Measurements from ENCODE around the gene THBS4.
A peak's percentile ranks its signal among the peaks of the same experiment; 100 is the strongest.

Gene THBS4

DNA sequence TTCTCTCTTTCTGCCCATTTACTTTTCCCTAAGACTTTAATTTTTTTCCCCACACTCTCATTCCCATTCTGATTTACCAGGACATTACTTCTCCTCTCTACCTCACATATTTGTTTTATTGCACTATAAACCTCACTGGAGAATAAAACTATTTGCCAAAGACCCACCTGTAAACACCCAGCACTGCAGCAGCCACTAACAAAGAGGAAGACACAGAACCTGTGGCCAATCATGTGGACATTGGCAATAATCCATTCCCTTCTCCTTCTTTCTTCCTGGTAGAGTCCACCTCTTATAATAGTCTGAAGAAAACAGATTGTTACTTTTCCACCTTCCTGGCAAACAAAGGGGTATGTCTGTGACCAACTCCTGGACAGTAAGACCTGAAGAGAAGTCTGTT lies 8.3 kb upstream of the THBS4 start:
- Histone ChIP-seq H3K27ac (ENCODE audit: low read length) (no peak overlapping the region), H3K9me3 (ENCODE audit: insufficient read depth, low read depth, low read length) (no peaks in the 10 kb centered on the region), H3K36me3 (ENCODE audit: insufficient read depth, low read depth, low read length) (no peaks in the 10 kb centered on the region), H3K27me3 (ENCODE audit: insufficient read depth, low read length) (no peaks in the 10 kb centered on the region), H3K4me1 (ENCODE audit: insufficient read depth, low read length) (no peaks in the 10 kb centered on the region; the same call in 1 of the 2 replicates), H3K4me3 (ENCODE audit: low read length) (no peak overlapping the region), H3K9ac (ENCODE audit: low read depth, low read length) (no peak overlapping the region)

DNA sequence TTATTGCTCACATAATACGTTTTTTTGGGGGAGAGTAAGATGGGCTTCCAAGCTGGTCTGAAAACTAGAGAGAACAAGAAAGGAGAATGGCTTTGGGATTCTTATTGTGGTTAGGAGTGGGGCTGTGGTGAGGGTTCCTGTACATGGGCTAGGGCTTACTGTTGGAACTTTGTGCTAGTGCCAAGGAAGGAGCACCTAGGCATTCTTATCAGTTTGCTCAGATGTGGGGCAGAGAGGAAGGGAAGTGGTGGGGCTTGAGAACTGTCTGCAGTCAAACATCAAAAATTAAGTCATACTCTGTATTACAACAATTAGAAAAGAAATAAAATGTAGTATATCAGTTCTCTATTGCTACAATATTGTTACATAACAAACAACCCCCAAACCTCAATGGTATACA lies 4.0 kb upstream of the THBS4 start:
- Histone ChIP-seq H3K9ac (ENCODE audit: low read depth, low read length) (no peak overlapping the region), H3K27ac (ENCODE audit: low read length) (no peak overlapping the region), H3K9me3 (ENCODE audit: insufficient read depth, low read depth, low read length) (no peaks in the 10 kb centered on the region), H3K27me3 (ENCODE audit: insufficient read depth, low read length) (peaks cover 38% of the 10 kb centered on the region), H3K4me1 (ENCODE audit: insufficient read depth, low read length) (no peaks in the 10 kb centered on the region), H3K36me3 (ENCODE audit: insufficient read depth, low read depth, low read length) (no peaks in the 10 kb centered on the region), H3K4me3 (ENCODE audit: low read length) (no peak overlapping the region)

DNA sequence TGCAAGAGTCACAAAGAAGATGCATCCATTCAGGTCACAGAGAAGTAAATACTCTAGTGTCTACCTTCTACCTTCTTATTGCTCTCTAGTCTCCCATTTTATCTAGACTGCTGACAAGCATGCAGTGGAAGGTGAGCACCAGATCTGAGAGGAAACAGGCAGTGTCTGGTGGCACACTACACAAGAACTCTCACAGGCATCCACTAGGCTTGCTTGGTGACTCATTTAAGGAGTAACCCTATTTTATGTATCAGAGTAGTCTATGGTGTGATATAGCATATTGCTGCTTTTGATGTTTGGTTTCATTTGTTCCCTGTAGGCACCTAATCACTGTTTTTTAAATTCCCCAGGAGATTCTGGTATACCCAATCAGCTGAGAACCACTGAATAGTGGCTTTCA lies 1.6 kb upstream of the THBS4 start:
- H3K36me3 ChIP-seq (ENCODE audit: insufficient read depth, low read depth, low read length): no peaks in the 10 kb centered on the region
- H3K9ac ChIP-seq (ENCODE audit: low read depth, low read length): no peak overlapping the region
- H3K4me1 ChIP-seq (ENCODE audit: insufficient read depth, low read length): no peaks in the 10 kb centered on the region
- peaks cover 52% of the 10 kb centered on the region for H3K27me3 ChIP-seq (ENCODE audit: insufficient read depth, low read length)
- H3K27ac ChIP-seq (ENCODE audit: low read length): no peak overlapping the region
- no peak overlapping the region for H3K4me3 ChIP-seq (ENCODE audit: low read length)
- H3K9me3 ChIP-seq (ENCODE audit: insufficient read depth, low read depth, low read length): no peaks in the 10 kb centered on the region

DNA sequence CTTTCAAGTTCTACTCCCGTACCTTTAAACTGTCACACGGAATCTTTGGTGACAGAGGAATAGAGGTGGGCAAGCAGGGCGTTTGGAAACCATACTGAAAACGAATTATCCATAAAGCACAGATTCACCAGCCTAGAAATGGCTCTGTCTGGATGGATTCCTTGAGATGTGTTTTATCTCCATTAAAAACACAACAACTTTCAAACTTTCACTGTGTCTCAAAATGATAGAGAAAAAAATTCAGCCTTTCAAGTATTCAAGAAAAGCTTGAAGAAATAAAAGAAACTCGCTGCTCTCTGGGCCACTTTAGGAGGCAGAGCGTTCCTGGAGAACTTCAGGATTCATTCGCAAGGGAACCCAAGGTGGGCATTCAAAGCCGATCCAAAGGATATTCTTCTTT lies 589 bp upstream of the THBS4 start:
- Histone ChIP-seq H3K27ac (ENCODE audit: low read length) (no peak overlapping the region), H3K36me3 (ENCODE audit: insufficient read depth, low read depth, low read length) (no peaks in the 10 kb centered on the region), H3K27me3 (ENCODE audit: insufficient read depth, low read length) (peaks cover 52% of the 10 kb centered on the region), H3K9me3 (ENCODE audit: insufficient read depth, low read depth, low read length) (no peaks in the 10 kb centered on the region), H3K4me3 (ENCODE audit: low read length) (peak overlapping the region; percentile 83), H3K9ac (ENCODE audit: low read depth, low read length) (peak overlapping the region; percentile 56), H3K4me1 (ENCODE audit: insufficient read depth, low read length) (no peaks in the 10 kb centered on the region)

DNA sequence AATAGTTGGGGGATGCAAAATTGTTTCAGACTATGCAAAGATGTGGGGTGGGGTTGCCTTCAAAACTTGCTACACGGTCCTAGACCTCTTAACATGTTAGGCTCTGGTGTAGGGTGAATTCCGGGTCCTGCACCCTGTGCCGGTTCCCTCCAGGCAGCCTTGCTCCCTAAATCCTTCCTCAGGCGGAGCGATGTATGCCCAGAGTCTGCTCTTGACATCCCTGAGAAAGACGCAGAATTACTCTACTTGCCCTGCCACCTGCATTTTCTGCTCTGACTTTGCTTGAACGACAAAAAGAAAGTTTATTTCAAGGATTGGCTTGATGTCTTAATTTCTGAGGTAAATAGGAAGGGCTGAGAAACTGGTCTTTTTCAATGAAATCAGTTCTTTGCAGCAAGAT lies 691 bp downstream of the THBS4 start:
- no peaks in the 10 kb centered on the region for H3K36me3 ChIP-seq (ENCODE audit: insufficient read depth, low read depth, low read length)
- H3K9ac ChIP-seq (ENCODE audit: low read depth, low read length): peak overlapping the region; percentile 4; the same call in 1 of the 2 replicates
- no peaks in the 10 kb centered on the region for H3K4me1 ChIP-seq (ENCODE audit: insufficient read depth, low read length)
- H3K27me3 ChIP-seq (ENCODE audit: insufficient read depth, low read length): peaks cover 52% of the 10 kb centered on the region
- H3K4me3 ChIP-seq (ENCODE audit: low read length): peak overlapping the region; percentile 83
- H3K27ac ChIP-seq (ENCODE audit: low read length): no peak overlapping the region
- no peaks in the 10 kb centered on the region for H3K9me3 ChIP-seq (ENCODE audit: insufficient read depth, low read depth, low read length)

DNA sequence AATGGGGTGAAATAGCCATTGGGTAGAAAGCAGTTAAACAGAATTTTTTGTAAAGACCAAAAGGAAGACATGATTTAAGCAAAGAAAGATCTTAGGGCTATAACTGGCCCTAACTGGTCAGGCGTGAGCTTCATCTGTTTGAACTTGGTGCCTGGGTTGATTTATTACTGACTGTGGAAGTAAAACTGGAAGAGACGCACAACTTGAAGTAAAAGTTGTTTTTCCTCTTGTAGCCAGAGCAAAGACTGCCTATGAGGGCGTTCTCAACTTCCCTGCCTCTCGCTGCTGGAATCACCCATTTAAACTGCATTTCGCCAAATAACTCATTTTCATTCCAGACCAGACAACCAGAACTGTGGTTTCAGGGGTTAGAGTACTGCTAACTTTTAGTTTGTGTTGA lies 1.5 kb downstream of the THBS4 start:
- H3K36me3 ChIP-seq (ENCODE audit: insufficient read depth, low read depth, low read length): no peaks in the 10 kb centered on the region
- no peaks in the 10 kb centered on the region for H3K9me3 ChIP-seq (ENCODE audit: insufficient read depth, low read depth, low read length)
- no peak overlapping the region for H3K9ac ChIP-seq (ENCODE audit: low read depth, low read length)
- no peak overlapping the region for H3K4me3 ChIP-seq (ENCODE audit: low read length)
- H3K27me3 ChIP-seq (ENCODE audit: insufficient read depth, low read length): peaks cover 52% of the 10 kb centered on the region
- H3K27ac ChIP-seq (ENCODE audit: low read length): no peak overlapping the region
- H3K4me1 ChIP-seq (ENCODE audit: insufficient read depth, low read length): no peaks in the 10 kb centered on the region

DNA sequence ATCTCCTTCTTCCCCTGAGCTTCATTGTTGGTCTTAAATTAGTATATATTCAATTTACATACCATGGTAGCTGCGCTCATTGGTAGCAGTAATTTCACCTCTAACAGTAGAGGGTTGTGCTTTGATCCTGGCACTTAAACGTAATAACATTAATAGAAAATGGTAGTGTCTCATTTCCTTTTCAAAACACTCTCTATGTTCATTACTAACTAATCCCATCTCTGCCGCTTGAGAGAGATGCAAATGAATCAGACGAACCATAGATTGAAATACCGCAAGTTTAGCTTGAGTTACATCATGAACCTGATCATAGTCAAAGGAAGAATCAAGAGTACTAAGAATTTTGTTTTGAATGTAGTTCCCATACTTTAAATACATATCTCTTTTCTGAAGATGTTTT lies 2.2 kb downstream of the THBS4 start:
- Histone ChIP-seq H3K4me1 (ENCODE audit: insufficient read depth, low read length) (no peaks in the 10 kb centered on the region), H3K9me3 (ENCODE audit: insufficient read depth, low read depth, low read length) (no peaks in the 10 kb centered on the region), H3K4me3 (ENCODE audit: low read length) (no peak overlapping the region), H3K27me3 (ENCODE audit: insufficient read depth, low read length) (peaks cover 49% of the 10 kb centered on the region), H3K27ac (ENCODE audit: low read length) (no peak overlapping the region), H3K9ac (ENCODE audit: low read depth, low read length) (no peak overlapping the region), H3K36me3 (ENCODE audit: insufficient read depth, low read depth, low read length) (no peaks in the 10 kb centered on the region)

DNA sequence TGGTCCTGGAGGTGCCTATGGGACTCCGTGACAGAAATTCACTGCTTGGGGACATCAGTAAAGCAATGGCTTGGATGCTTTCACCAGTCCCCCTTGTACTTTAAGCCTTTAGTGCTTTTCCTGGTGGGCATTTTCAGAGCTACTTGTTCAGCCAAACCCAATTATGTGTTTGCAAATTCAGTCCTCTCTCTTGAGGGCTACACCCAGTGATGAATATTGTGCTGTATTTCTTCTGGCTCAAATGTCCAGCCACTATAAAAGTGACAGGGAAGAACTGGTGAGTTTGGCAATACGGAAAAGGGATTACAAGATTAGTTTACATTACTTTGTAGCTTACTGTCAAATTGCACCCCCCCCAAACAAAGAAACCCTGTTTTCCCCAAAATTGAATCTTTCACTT lies 4.5 kb downstream of the THBS4 start:
- Histone ChIP-seq H3K27ac (ENCODE audit: low read length) (no peak overlapping the region), H3K9me3 (ENCODE audit: insufficient read depth, low read depth, low read length) (no peaks in the 10 kb centered on the region), H3K36me3 (ENCODE audit: insufficient read depth, low read depth, low read length) (no peaks in the 10 kb centered on the region), H3K9ac (ENCODE audit: low read depth, low read length) (no peak overlapping the region), H3K4me3 (ENCODE audit: low read length) (no peak overlapping the region), H3K27me3 (ENCODE audit: insufficient read depth, low read length) (peaks cover 26% of the 10 kb centered on the region), H3K4me1 (ENCODE audit: insufficient read depth, low read length) (no peaks in the 10 kb centered on the region)

DNA sequence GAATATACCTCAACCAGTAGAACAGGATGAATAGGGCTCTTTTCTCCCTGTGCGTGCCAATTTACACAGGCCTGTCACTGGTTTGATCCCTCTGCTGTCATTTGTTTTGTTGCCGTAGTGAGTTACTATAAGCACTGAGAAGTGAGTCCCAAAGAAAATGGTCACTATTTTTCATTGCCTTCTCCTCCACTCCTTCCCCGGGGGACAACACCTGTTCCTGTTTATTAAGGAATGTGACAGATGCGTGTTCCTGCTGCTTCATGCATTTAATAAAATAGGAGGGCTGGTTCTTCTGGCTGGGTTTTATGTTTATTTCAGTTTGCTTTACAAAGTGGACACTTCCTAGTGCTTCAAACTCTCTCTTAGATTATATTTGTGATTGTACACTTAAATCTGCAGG lies 6.4 kb downstream of the THBS4 start:
- H3K4me3 ChIP-seq (ENCODE audit: low read length): no peak overlapping the region
- H3K27ac ChIP-seq (ENCODE audit: low read length): no peak overlapping the region
- peaks cover 9% of the 10 kb centered on the region for H3K27me3 ChIP-seq (ENCODE audit: insufficient read depth, low read length)
- H3K4me1 ChIP-seq (ENCODE audit: insufficient read depth, low read length): no peaks in the 10 kb centered on the region
- H3K9ac ChIP-seq (ENCODE audit: low read depth, low read length): no peak overlapping the region
- H3K36me3 ChIP-seq (ENCODE audit: insufficient read depth, low read depth, low read length): no peaks in the 10 kb centered on the region
- H3K9me3 ChIP-seq (ENCODE audit: insufficient read depth, low read depth, low read length): no peaks in the 10 kb centered on the region

DNA sequence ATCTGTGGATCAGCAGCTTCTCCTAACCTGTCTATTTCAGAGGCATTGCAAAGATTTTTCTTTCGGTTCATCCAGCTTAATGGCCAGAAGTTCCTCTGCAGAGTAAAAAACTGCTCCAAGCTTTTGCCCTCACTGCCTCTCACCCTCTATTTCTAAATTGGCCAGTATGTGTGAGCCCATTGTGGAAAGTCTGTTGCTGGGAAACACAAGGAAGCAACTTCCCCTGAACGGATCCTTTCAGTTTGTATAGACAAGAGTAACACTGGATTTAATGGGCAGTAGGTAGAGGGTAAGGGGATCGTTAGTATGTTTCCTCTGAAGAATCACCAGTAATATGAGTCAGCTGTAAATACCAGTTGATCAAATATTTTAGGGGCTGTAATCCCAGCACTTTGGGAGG lies 7.2 kb downstream of the THBS4 start:
- Histone ChIP-seq H3K27me3 (ENCODE audit: insufficient read depth, low read length) (0 out of 2 replicates have a peak, but pooled peaks cover 1% of the 10 kb centered on the region), H3K27ac (ENCODE audit: low read length) (no peak overlapping the region), H3K4me3 (ENCODE audit: low read length) (no peak overlapping the region), H3K9ac (ENCODE audit: low read depth, low read length) (no peak overlapping the region), H3K4me1 (ENCODE audit: insufficient read depth, low read length) (no peaks in the 10 kb centered on the region), H3K9me3 (ENCODE audit: insufficient read depth, low read depth, low read length) (no peaks in the 10 kb centered on the region), H3K36me3 (ENCODE audit: insufficient read depth, low read depth, low read length) (no peaks in the 10 kb centered on the region)

DNA sequence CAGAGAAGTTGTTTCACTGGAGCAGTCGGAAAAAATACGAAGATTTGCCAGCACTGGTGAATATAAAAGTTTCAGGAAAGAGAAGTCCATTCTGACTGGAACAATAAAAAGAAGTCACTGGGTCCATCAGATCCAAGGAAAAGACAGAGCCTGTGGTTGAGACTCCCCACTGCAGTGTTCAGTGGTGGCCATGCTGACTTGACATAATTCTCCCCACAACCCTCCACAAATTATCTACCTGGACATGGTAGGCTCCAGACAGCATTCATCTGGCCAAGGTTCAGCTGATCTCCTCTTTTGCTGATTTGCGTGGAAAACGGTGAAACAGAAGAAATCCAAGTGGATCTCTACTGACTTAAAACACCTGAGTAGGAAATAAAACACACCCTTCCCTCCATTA lies 8.0 kb downstream of the THBS4 start:
- H3K36me3 ChIP-seq (ENCODE audit: insufficient read depth, low read depth, low read length): no peaks in the 10 kb centered on the region
- H3K27me3 ChIP-seq (ENCODE audit: insufficient read depth, low read length): no peaks in the 10 kb centered on the region
- H3K9ac ChIP-seq (ENCODE audit: low read depth, low read length): no peak overlapping the region
- no peaks in the 10 kb centered on the region for H3K9me3 ChIP-seq (ENCODE audit: insufficient read depth, low read depth, low read length)
- no peaks in the 10 kb centered on the region for H3K4me1 ChIP-seq (ENCODE audit: insufficient read depth, low read length)
- no peak overlapping the region for H3K27ac ChIP-seq (ENCODE audit: low read length)
- no peak overlapping the region for H3K4me3 ChIP-seq (ENCODE audit: low read length)

DNA sequence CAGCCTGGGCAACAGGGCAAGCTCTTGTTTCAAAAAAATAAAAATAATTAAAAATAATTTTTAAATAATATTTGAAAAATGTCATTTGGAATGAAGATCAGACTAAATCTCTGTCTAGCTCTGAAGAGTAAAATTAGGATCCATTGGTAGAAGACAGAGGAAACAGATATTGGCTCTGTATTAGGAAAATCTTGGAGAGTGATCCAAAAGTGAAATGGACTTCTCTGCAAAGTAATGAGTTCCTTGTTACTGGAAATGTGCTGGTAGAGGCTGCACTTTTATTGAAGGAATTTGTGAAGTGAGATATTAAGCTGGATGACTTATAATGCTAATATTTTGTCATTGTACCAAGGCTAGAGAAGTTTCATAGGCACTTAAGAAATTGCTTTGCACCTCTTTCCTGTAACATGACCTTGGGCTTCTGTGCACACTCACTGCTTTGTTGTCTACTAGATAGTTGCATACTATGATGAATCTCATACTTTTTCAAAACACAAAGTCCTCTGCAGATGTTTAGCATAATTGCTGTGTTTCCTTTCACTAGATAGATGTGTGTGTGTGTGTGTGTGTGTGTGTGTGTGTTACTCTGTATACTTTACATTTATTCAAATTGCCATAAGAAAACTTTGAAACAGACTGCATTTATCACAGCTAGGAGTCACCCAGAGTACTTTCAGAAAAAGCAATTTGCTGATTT lies 13.1 kb downstream of the THBS4 start:
- no peaks in the 10 kb centered on the region for H3K4me1 ChIP-seq (ENCODE audit: insufficient read depth, low read length)
- H3K9me3 ChIP-seq (ENCODE audit: insufficient read depth, low read depth, low read length): no peaks in the 10 kb centered on the region
- no peaks in the 10 kb centered on the region for H3K36me3 ChIP-seq (ENCODE audit: insufficient read depth, low read depth, low read length)
- no peaks in the 10 kb centered on the region for H3K27me3 ChIP-seq (ENCODE audit: insufficient read depth, low read length)
- H3K9ac ChIP-seq (ENCODE audit: low read depth, low read length): no peak overlapping the region
- H3K27ac ChIP-seq (ENCODE audit: low read length): no peak overlapping the region
- no peak overlapping the region for H3K4me3 ChIP-seq (ENCODE audit: low read length)

Measured in iPS-20b (cell line).